GM21529 (cell line): ENCODE measurements around the gene KCNAB1.

Source experiments
- ATAC-seq: cut with Tn5 transposase; IDR thresholded peaks from one replicate; pipeline ENCODE4 v1.9.1; 2021; ENCODE audit not compliant: unreplicated experiment

KCNAB1 gene

DNA sequence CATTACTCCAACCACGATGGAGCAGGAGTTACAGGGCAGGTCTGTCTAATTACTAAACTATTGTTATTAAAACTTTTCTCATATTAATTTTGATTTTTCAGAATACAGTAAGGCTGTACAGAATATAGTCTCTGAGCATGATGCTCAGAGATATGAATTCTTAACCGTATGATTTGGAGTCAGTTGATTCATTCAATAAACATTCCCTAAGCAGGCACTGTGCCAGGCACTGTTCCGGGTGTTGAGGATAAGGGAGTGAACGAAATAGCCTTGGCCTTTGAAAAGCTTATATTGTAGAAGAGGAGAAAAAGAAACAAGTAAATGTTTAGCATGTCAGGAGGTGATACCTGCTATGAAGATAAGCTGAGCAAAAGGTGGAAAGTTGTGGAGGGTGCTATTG is 187.3 kb downstream of the KCNAB1 start:
- no peak for ATAC-seq

DNA sequence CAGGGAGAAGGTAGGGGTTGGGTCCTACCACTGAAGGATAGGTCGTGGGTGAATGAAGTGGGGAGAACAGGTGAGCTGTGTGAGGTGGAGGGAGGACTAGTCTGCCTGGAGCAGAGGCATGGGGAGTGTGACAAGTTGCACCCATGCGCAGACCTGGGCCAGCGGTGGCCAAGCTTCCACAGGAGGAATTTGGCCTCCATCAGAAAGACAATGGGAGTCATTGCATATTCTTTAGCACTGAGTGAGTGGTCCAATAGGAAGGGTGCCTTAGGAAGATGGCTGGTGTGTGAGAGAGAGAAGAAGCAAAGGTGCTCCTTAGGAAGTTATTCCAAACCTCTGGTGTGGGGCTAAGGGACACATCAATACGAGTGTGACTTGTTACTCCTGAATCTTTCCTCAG is 191.1 kb downstream of the KCNAB1 start:
- no peak for ATAC-seq

DNA sequence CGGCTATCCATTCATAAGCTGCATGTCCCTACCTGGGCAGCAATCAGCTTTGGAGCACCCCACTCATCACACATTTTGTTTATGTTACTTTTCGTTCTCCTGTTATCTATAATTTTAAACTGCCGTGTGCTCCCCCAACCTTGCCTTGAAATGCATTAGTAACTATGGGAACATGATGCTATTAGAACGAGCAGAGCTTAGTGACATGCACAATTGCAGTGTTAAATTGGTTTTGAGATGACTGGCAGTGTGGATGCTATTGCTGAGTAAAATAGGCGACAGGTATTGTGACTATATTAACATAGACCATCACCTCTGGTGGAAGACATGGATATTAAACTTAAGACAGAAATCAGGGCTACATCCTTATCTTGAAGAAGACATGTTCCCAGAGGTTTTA is 191.6 kb downstream of the KCNAB1 start:
- ATAC-seq: no peak

DNA sequence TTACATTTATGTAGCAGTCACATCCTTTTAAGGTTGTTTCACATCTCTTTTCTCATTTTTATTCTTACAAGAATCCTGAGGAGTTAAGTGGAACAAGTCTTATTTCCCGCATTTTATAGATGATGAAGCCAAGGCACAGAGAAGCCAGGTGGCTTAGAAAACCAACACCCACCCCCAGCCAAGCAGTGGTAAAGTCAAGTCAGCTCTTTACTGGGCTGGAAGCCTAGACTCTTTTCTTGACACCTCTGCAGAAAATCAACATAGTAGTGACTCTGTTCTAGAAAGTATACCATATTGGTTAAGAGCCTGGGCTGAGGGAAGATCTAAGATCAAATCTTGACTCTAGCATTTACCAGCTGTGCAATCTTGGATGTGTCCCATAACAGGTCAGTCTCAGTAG is 195.7 kb downstream of the KCNAB1 start:
- ATAC-seq: no peak

DNA sequence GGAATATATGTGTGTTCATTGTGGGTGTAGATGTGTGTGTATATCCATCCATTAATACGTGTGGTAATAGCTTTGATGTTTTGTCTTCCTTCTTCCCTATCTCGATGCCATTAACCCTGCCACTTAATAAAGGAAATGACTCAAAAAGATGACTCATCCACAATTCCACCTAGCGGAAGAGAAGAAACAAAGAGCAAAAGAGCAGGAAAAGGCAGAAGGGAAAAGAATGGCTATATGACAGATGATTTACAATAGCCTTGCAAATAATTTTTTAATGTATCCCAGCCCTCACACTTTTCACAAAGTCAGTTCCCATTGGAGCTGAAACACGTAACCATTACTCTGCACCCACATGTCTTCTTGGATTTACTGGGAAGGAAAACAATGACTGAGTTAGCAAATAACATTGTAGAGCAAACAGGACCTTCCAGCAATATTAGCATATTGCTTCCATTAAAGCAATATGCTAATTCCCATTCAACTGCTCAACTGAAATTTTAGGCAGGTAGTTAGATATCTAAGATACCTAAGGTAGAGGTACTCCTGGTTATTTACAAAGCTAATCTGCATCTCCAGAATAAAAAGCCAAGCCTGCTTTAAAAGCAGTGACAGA is 197.2 kb downstream of the KCNAB1 start:
- no peak for ATAC-seq

DNA sequence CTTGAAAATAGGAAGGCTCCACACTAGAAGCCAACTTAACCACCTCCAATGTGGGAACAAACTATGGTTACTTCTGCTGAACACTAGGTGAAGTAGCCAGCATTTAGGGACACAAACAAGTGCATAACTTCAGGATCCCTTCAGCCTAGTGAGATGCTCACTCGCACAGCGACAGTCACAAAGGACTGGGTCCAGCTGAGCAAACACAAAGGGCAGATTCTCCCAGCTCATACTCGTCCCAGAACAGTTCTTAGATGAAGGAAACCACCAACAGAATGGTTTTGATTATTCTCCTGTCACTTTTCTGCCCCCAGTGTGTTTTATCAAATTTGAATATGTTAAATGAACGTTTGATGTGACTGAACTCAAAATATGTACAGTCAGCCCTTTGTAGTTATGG is 201.6 kb downstream of the KCNAB1 start:
- no peak for ATAC-seq

DNA sequence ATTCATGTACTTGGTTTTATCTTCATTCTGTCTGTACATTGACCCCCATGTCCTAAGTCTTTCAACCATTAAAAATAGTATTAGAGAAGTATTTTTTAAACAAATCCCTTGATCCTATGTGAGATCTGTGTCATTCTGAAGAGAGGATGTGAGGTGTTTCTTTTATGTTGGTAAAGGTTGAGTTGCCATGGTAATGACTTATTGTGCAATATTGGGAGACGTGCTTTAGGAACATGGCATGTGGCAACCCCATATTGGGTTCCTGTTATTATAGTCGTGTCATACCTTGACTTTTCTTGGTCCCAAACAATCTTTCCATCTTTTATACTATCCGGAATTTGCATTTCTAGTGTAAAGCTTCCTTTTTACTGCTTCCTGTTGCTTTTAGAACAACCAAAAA is 203.1 kb downstream of the KCNAB1 start:
- ATAC-seq: no peak

DNA sequence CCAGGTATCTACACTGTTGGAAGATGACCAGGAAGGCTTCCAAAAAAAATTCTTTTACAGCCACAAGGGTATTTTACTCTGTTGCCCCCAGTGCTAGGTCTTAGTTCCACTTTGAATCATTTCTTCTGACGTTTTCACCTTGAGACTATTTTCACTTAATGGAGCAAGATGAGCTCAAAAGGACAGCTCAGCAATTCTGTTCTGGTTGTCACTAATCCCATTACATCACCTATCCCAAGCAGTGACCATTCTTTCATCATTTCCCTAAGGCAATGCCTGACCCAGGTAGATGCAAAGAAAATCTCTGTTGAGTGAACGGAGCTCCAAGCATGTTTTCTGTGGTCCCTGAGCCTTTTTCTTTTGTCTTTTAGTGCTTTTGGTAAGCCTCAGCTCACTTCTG is 210.0 kb downstream of the KCNAB1 start:
- no peak for ATAC-seq

DNA sequence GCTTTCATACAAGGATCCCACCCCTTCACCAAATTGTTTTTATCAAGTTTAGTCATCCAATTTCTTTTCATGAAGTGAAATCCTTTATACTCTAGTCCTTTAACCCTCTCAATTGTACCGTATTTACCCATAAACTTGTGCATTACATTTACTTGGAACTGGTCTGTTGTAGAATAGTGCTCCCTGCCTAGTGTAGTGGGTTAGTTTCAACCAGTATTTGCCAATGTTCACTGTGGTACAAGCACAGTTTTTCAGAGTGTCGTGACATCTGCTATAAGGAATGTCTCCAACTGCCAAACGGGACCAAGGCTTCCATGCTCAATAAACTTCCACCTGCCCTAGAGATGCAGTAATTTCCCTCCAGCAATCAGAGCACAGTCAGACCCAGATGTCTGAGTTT is 211.9 kb downstream of the KCNAB1 start:
- no peak for ATAC-seq

DNA sequence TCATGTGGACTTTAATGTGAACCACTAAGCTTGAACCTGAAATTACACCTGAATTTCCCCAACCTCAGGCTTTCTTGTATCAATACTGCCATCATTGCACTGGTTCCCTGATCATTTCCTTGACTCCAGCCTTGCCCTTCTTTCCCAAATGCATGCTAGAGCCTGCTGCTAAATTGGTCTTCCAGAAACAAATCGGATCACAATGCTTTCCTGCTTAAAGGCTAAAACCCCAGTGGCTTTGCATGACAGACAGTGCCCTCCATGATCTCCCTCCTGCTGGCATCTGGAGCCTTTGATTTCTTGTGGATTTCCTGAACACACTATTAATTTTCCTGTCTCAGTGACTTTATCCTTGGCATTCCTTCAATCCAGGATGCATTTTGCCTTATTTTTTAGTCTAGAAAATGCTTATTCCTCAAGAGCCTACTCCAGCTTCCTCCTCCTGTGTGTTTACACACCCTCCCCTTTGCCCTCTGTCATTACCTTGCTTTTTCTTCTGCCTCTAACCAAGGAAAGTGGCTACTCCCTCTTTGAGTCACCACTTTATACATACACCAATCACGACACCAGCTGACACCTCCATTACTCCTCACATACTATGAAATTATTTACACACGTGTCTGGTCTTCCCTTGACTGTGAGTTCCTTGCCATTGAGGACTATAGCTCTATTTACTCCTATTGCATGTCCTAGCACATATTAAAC is 214.6 kb downstream of the KCNAB1 start:
- ATAC-seq: no peak

DNA sequence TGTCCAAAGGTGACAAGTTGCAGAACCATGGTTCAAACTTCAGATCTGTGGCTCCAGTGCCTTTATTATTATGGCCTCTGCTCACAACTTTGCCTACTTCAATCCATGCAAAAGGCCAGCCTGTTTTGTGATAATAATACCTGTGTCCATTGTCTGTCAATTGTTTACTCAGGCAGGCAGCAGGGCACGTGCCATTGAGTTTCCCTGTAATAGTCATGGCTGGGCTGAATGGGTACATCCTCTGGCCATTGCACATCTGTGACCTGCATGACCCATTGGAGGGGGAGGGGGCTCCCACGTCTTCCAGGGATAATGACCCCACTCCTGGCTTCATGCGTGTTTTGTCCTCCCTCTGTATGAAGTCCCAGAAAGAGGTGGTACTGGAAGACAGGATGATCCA is 219.1 kb downstream of the KCNAB1 start:
- ATAC-seq: no peak

DNA sequence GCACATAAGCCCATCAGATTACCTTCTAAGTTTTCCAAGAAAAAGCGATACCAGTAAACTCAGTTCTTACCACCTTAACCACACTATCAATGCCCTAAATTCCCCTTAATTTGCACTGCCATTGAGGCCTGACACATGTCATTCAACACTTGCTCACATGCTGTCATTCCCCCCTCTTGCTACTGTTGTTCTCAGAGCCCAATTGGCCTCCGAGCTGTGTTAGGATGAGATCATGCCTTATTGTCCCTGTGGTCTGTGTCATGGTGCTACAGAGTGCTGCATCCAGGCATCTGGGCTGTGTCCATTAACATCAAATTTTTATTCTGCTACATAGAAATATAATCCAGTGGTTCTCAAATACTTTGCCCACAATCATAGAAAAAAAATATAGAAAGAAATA is 221.0 kb downstream of the KCNAB1 start:
- ATAC-seq: no peak

DNA sequence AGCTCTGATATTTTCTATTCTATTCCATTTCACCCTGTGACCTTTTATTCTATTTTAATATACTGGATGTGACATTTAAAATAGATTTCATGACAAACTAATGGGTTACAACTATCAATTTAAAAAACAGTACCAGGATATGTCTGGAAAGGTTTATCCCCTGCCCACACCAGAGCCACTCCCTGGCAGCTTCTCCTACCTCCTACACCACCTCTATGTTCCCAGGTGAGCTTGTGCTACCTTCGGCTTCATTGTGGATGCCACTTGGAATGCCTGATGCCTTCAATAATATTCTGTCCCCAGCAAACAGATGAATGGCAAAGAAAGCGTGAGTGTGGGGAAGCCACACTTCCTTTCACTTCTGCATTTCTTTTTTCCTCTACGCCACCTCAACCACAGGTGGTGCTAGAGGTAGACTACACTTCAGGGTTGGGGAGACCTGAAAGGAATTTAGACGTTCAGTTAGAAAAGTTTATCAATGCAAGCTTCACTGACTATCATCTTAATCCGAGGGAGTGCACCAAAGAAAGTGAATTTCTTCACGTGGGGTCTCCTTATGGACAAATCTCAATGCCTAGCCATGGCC is 221.5 kb downstream of the KCNAB1 start:
- peak; percentile 100 for ATAC-seq

DNA sequence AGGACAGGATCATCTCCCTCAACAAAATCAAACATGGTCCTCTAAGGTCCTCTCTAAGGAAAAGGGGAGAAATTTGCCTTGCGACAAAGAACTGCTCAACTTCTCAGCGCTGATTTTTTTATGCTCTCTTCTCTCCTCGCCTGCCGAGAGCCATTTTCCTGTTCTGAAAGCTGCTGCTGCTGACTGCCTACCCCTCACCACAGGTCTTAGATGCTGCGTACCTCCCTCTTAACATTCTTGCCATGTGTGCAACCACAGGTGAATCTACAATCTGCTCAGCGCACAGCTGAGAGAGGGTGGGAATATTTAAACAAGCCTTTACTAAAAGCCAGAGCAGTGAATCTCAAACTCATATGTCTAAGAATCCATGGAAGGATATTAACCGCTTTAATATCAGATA is 223.8 kb downstream of the KCNAB1 start:
- no peak for ATAC-seq

DNA sequence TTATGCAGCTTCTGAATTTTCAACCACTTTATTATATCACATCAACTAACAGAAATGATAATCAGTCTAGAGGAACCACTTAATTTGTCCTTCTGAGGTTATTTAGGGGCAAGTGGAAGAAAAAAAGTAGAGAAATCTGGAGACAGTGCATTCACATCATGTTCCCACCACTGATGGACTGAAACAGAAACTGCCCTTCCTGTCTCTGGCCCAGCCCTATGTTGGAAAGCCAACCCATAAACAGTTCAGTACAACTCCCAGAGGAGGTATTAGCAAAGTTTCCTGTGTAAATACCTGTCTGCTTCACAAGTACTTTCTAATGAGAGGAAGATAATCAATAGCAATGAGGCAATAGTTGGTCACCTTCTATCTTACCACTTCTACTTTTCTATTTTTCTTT is 228.7 kb downstream of the KCNAB1 start:
- no peak for ATAC-seq

DNA sequence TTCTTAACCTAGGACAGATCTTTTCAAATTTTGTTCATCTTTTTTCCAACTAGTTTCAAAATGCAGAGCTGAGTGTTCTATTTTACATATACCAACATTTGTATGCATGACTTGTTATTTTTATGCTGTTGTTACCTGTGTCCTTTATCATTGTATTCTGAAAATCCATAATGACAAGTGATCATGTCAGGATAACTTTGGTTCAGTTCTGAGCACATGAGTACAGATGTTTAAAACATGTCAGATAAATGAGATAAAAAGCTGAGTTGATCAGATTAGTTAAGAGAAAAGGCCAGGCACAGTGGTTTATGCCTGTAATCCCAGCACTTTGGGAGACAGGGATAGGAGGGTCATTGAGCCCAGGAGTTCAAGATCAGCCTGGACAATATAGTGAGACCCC is 229.6 kb downstream of the KCNAB1 start:
- no peak for ATAC-seq

DNA sequence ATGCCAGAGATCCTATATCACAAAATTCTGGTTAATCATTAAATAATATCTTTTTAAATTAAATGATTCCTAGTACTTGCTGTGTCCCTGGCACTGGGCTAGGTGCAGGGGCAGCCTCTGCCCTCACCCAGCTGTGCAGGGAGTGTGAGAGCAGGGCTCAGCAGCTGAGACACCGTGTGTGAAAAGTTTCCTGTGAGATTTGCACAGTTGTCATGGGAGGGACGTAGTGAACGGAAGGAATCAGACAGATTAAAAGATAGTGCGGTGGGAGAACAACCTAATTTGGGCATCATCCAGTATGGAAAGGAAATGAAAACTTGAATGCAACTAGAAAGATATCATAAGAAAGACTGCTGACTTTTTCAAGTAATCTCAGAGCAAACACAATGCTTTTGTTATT is 230.4 kb downstream of the KCNAB1 start:
- no peak for ATAC-seq

DNA sequence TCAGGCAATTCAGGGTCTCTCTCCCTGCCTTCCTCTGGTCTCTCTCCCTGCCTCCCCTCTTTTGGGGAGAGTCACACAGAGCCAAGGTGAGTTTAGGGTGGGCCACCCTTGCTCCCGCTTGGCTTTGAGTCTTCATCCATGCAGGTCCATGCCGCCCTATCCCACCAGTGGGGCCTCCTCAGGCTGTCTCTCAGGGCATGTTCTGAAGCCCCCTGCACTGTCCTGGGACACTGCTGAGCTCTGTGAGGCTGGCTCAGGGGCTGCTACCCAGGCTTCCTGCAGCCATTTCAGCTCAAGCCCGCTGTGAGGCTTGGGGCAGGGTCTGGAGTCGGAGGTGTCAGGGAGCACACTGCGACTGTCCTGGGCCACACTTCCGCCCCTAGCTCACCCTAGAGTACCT is 231.4 kb downstream of the KCNAB1 start:
- ATAC-seq: no peak

DNA sequence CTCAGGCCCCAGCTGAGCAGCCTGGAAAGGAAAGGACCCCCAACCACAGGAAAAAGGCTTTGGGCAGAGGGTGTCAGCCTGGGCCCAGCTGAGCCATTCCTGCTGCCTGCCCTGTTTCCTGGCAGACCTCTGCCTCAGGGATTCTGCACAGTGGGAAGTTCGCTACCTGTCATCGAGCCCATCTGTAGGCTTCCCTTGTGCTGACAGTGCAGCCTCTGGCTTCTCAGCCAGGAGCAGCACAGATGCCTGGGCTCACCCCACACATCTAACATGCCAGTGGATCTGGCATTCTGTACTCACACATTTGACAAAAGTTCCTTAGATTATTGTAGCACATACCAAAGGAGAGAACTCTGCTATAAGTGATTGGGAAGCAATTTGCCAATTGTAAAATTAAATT is 232.3 kb downstream of the KCNAB1 start:
- no peak for ATAC-seq

DNA sequence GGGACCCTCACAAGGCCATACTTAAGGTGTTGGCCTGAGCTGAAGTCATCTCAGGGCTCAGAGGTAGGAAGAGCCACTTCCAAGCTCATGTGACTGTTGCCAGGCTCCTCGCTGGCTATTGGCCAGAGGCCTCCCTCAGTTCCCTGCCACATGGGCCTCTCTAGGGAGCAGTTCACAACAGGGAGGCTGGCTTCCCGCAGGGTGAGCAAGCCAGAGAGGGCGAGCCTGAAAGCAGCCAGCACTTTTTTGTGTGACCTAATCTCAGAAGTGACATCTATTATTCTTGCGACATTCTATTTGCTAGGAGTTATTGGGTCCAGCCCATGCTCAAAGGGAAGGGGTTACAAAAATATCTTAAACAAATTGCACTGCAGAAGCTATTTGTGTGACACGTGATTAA is 233.2 kb downstream of the KCNAB1 start:
- ATAC-seq: no peak

DNA sequence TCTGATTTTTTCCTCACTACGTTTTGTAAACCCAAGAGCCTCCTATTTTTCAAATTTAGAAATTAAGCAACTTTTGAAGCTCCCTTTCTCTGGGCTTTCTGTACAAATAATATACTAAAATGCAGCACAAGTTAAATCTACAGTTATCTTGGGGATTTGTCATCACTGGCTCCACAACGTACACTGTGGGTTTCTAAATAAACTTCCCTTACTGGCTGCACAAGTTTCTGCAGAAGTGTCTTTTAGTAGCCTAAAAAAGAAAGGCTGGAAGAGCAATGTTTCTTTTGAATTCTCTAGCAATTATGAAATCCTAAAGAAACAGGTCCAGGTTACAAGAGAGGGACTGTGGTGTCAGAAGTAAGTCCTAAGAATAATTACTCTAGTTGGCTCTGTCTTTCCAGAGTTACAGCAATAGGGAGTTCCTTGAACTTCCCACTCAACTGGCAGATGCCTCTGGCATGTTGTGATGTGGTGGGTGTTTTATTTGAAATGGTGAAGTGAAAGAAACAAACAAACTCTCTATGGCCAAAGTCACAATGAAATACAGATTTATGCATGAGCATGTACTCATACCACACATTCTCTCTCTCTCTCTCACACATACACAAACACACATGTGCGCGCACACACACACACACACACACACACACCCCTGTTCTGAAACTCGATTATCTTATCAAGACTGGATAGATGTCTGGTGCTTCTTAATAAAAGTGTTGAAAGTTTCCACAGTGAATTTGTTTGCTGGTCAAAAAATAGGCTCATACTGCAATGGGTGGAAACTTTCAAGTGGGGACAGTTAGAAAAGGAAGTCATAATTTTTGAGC is 236.4 kb downstream of the KCNAB1 start:
- no peak for ATAC-seq

DNA sequence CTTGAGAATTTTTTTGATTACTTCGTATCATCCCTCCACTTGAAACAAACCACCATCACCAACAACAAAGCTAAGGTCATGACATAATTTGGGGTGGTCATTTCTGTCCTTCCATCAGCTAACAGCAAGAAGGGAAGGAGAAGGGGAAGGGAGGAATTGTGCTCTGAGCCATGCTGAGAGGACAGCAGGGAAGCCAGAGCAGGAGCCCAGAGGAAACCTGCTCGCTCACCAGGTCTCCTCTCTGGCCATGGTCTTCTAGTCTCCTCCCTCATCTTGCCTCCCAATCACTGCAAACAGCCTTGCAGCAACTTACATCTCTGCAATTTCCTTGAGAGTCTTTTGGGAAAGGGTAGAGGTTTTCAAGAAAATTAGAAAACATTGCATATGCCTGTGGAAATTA is 237.9 kb downstream of the KCNAB1 start:
- no peak for ATAC-seq
